ENCODE data around the gene CPA4. TPM values are rescaled to one million over a fixed set of nuclear protein-coding genes. Genes with fewer than 3 reads are reported as not detected.

CPA4 gene
- polyA plus RNA-seq, 1 experiment = 71.8 TPM

GRCh38 chr7:130294314-130294713 is 1.4 kb downstream of the CPA4 start:
- peak; percentile 32 for DNase-seq (ENCODE audit: low read depth, low spot score)
- POLR2A ChIA-PET = no interaction called here
- TF ChIP-seq CTCF (IDR thresholded peaks at IDR 0.05; ENCODE audit: low read depth, low read length) = no peak
- Histone ChIP-seq H3K27ac (ENCODE audit: low read depth, low read length) (no peak overlapping the region), H3K4me3 (ENCODE audit: low read depth, low read length) (no peak overlapping the region), H3K27me3 (ENCODE audit: control insufficient read depth, insufficient read depth, low read length) (no peaks in the 10 kb centered on the region), H3K9me3 (ENCODE audit: control insufficient read depth, insufficient read depth, low read length) (peaks cover 12% of the 10 kb centered on the region)
- CTCF ChIA-PET = interaction anchor here (2.2 kb wide), 1 partner anchor 16 kb away, joined by 6 read pairs; no protein-coding TSS in a partner anchor

GRCh38 chr7:130296221-130296951 is 3.4 kb downstream of the CPA4 start:
- Histone ChIP-seq H3K9me3 (ENCODE audit: control insufficient read depth, insufficient read depth, low read length) (peaks cover 9% of the 10 kb centered on the region), H3K27ac (ENCODE audit: low read depth, low read length) (no peak overlapping the region), H3K4me3 (ENCODE audit: low read depth, low read length) (no peak overlapping the region), H3K27me3 (ENCODE audit: control insufficient read depth, insufficient read depth, low read length) (no peaks in the 10 kb centered on the region)
- no peak for DNase-seq (ENCODE audit: low read depth, low spot score)
- no peak for TF ChIP-seq CTCF (IDR thresholded peaks at IDR 0.05; ENCODE audit: low read depth, low read length)
- ChIA-PET CTCF (interaction anchor here (0.6 kb wide), 1 partner anchor 233 kb away, joined by 4 read pairs; no protein-coding TSS in a partner anchor), POLR2A (interaction anchor here (1.2 kb wide), 1 partner anchor 60 kb away, joined by 3 read pairs; no protein-coding TSS in a partner anchor)

- no peaks in the 10 kb centered on the region for H3K27me3 ChIP-seq (ENCODE audit: control insufficient read depth, insufficient read depth, low read length)
- peaks cover 9% of the 10 kb centered on the region for H3K9me3 ChIP-seq (ENCODE audit: control insufficient read depth, insufficient read depth, low read length)
- no peak overlapping the region for H3K4me3 ChIP-seq (ENCODE audit: low read depth, low read length)
- POLR2A ChIA-PET = no interaction called here
- H3K27ac ChIP-seq (ENCODE audit: low read depth, low read length) = no peak overlapping the region
- no peak for TF ChIP-seq CTCF (IDR thresholded peaks at IDR 0.05; ENCODE audit: low read depth, low read length)
- CTCF ChIA-PET = interaction anchor here (1.2 kb wide), 1 partner anchor 81 kb away, joined by 4 read pairs; no protein-coding TSS in a partner anchor
- no peak for DNase-seq (ENCODE audit: low read depth, low spot score)
Observed at GRCh38 chr7:130297628-130298543, 4.9 kb downstream of the CPA4 start.

- peaks cover 9% of the 10 kb centered on the region for H3K9me3 ChIP-seq (ENCODE audit: control insufficient read depth, insufficient read depth, low read length)
- no peak overlapping the region for H3K27ac ChIP-seq (ENCODE audit: low read depth, low read length)
- CTCF ChIA-PET = interaction anchor here (1.2 kb wide), 1 partner anchor 82 kb away, joined by 4 read pairs; no protein-coding TSS in a partner anchor
- no peaks in the 10 kb centered on the region for H3K27me3 ChIP-seq (ENCODE audit: control insufficient read depth, insufficient read depth, low read length)
- POLR2A ChIA-PET = no interaction called here
- no peak for TF ChIP-seq CTCF (IDR thresholded peaks at IDR 0.05; ENCODE audit: low read depth, low read length)
- no peak for DNase-seq (ENCODE audit: low read depth, low spot score)
- H3K4me3 ChIP-seq (ENCODE audit: low read depth, low read length) = no peak overlapping the region
Observed at GRCh38 chr7:130298544-130299326, 5.8 kb downstream of the CPA4 start.
